Fibroblast of lung (primary cell): ENCODE results near the gene C2orf81. TPM values are rescaled to one million over a fixed set of nuclear protein-coding genes. Genes with fewer than 3 reads are reported as not detected.
"Not testable (repeated sequence)": the region's sequence is repeated elsewhere in the genome, so short reads cannot be mapped to it uniquely, and the experiment has no call there.

Source experiments
- DNase-seq, 2 donors: peaks; one replicate each; pipeline versions ENCODE4 v3.0.0 to v3.0.0-alpha.2; 2010; ENCODE audit warnings: low read depth in 2 of 2
- H2AFZ ChIP-seq: 2 replicates; pipeline ENCODE4 v1.5.1; 2012; ENCODE audit warnings: low read length, control low read depth, inconsistent platforms
- H3K27ac ChIP-seq: 2 replicates; pipeline ENCODE4 v1.5.1; 2011; ENCODE audit warnings: low read length, control low read depth; ENCODE audit not compliant: insufficient read depth
- H3K27me3 ChIP-seq: 2 replicates; pipeline ENCODE4 v1.5.1; 2011; ENCODE audit warnings: mild to moderate bottlenecking, low read length; ENCODE audit not compliant: control insufficient read depth, insufficient read depth
- H3K36me3 ChIP-seq: 2 replicates; pipeline ENCODE4 v1.5.1; 2011; ENCODE audit warnings: low read length; ENCODE audit not compliant: control insufficient read depth, insufficient read depth
- H3K4me1 ChIP-seq: 2 replicates; pipeline ENCODE4 v1.5.1; 2011; ENCODE audit warnings: low read length; ENCODE audit not compliant: control insufficient read depth, insufficient read depth; ENCODE audit errors: extremely low read depth
- H3K4me2 ChIP-seq: 2 replicates; pipeline ENCODE4 v1.5.1; 2011; ENCODE audit warnings: low read length, control low read depth; ENCODE audit not compliant: insufficient read depth; ENCODE audit errors: extremely low read depth
- H3K4me3 ChIP-seq, 4 experiments: fragments of 200-600 bp in 1 of 4; sonication (generic) in 1 of 4; replicated peaks in 1 of 4; 2 replicates each; pipeline ENCODE4 v1.5.1; 2011 to 2016; ENCODE audit warnings: low read length in 4 of 4, low read depth in 3 of 4, mild to moderate bottlenecking in 3 of 4, control low read depth in 2 of 4, inconsistent platforms in 1 of 4, mixed read lengths in 1 of 4; ENCODE audit not compliant: insufficient read depth in 1 of 4; ENCODE audit errors: control extremely low read depth in 1 of 4
- H3K79me2 ChIP-seq: 2 replicates; pipeline ENCODE4 v1.5.1; 2012; ENCODE audit warnings: mild to moderate bottlenecking, low read length, inconsistent platforms; ENCODE audit not compliant: control insufficient read depth, insufficient read depth
- H3K9ac ChIP-seq: 2 replicates; pipeline ENCODE4 v1.5.1; 2011; ENCODE audit warnings: mild to moderate bottlenecking, low read length, control low read depth; ENCODE audit not compliant: insufficient read depth
- H3K9me3 ChIP-seq: 2 replicates; pipeline ENCODE4 v1.5.1; 2012; ENCODE audit warnings: low read depth, low read length; ENCODE audit not compliant: control insufficient read depth, insufficient read depth
- H4K20me1 ChIP-seq: 2 replicates; pipeline ENCODE4 v1.5.1; 2011; ENCODE audit warnings: low read length; ENCODE audit not compliant: control insufficient read depth, insufficient read depth; ENCODE audit errors: extremely low read depth
- EZH2 ChIP-seq: IDR thresholded peaks from 2 replicates; pipeline ENCODE4 v1.5.1; 2012; ENCODE audit warnings: low read length, control low read depth, mild to moderate bottlenecking; ENCODE audit errors: missing control alignments
- polyA plus RNA-seq, 2 donors: library from polyadenylated mRNA; depleted of rRNA in 1 of 2; stranded (reverse) in 1 of 2; unstranded in 1 of 2; fragments of >200 nt; gene quantifications; 2 replicates each; pipeline ENCODE4 v1.2.1, GENCODE V29; 2011 to 2012; ENCODE audit warnings: missing spikeins in 1 of 2
- total RNA-seq: library from RNA; depleted of rRNA; stranded (reverse); fragments of >200 nt; gene quantifications from 2 replicates; pipeline ENCODE4 v1.2.1, GENCODE V29; 2014
- TF ChIP-seq, protein P1 (sequence below), 2 donors: IDR thresholded peaks in 1 of 2; conservative IDR thresholded peaks in 1 of 2; 1 replicate in 1 of 2; 2 replicates in 1 of 2; pipeline ENCODE4 v1.5.1; 2011 to 2012; ENCODE audit warnings: low read length in 2 of 2, control low read depth in 1 of 2, inconsistent platforms in 1 of 2, low read depth in 1 of 2, mild to moderate bottlenecking in 1 of 2

The C2orf81 gene
- total and polyA plus RNA-seq, 2 donors (not counting 1 experiment from before 2014, with no cell fraction given): 0.25 to 1.5 TPM

GRCh38 chr2:74459503-74460118, 38.2 kb upstream of the C2orf81 start:
- peak overlapping the region; percentile 49 for H3K4me2 ChIP-seq
- H2AFZ ChIP-seq, H3K27ac ChIP-seq, DNase-seq, H3K27me3 ChIP-seq, H3K9me3 ChIP-seq, H4K20me1 ChIP-seq, H3K9ac ChIP-seq: not testable (repeated sequence)
- H3K4me3 ChIP-seq: peak overlapping the region in 2 of 4 experiments; percentile 81 to 88
- H3K4me1 ChIP-seq: peaks cover 19% of the 10 kb centered on the region
- peaks cover 15% of the 10 kb centered on the region for H3K36me3 ChIP-seq
- H3K79me2 ChIP-seq: peaks cover 11% of the 10 kb centered on the region

- Histone ChIP-seq H3K9ac (peak overlapping the region; percentile 62), H3K9me3 (no peaks in the 10 kb centered on the region), H3K4me1 (peaks cover 19% of the 10 kb centered on the region), H3K27me3 (no peaks in the 10 kb centered on the region), H3K27ac (peak overlapping the region; percentile 73), H3K4me3 (peak overlapping the region; percentile 81 to 95 (median 90)), H3K4me2 (peak overlapping the region; percentile 96), H4K20me1 (no peaks in the 10 kb centered on the region), H2AFZ (peak overlapping the region; percentile 43), H3K36me3 (peaks cover 15% of the 10 kb centered on the region), H3K79me2 (peaks cover 6% of the 10 kb centered on the region)
- no peak for TF ChIP-seq EZH2
- TF ChIP-seq, protein P1, sequence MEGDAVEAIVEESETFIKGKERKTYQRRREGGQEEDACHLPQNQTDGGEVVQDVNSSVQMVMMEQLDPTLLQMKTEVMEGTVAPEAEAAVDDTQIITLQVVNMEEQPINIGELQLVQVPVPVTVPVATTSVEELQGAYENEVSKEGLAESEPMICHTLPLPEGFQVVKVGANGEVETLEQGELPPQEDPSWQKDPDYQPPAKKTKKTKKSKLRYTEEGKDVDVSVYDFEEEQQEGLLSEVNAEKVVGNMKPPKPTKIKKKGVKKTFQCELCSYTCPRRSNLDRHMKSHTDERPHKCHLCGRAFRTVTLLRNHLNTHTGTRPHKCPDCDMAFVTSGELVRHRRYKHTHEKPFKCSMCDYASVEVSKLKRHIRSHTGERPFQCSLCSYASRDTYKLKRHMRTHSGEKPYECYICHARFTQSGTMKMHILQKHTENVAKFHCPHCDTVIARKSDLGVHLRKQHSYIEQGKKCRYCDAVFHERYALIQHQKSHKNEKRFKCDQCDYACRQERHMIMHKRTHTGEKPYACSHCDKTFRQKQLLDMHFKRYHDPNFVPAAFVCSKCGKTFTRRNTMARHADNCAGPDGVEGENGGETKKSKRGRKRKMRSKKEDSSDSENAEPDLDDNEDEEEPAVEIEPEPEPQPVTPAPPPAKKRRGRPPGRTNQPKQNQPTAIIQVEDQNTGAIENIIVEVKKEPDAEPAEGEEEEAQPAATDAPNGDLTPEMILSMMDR (conservative IDR thresholded peaks at IDR 0.05 in 1 of 2, IDR thresholded peaks at IDR 0.05 in 1 of 2; ENCODE audit: low read depth in 1 of 2, low read length in 2 of 2): no peak
- DNase-seq: peak; percentile 18 to 25
Measured at GRCh38 chr2:74458938-74459363, 37.5 kb upstream of the C2orf81 start.

GRCh38 chr2:74458132-74458937, 36.9 kb upstream of the C2orf81 start, which contains the start of gene WBP1:
WBP1 (plus strand) TSS chr2:74458438; CDS start chr2:74458603, 165 bp downstream.
- Histone ChIP-seq H3K36me3 (peaks cover 15% of the 10 kb centered on the region), H4K20me1 (no peaks in the 10 kb centered on the region), H3K27ac (peak within 1 kb of the TSS; percentile 73), H3K27me3 (no peaks in the 10 kb centered on the region), H3K9ac (peak within 1 kb of the TSS; percentile 62), H2AFZ (peak within 1 kb of the TSS; percentile 43), H3K4me1 (peaks cover 19% of the 10 kb centered on the region), H3K4me2 (peak within 1 kb of the TSS; percentile 96), H3K4me3 (peak within 1 kb of the TSS; percentile 81 to 95 (median 90)), H3K9me3 (no peaks in the 10 kb centered on the region), H3K79me2 (peaks cover 6% of the 10 kb centered on the region)
- TF ChIP-seq, protein P1 (conservative IDR thresholded peaks at IDR 0.05 in 1 of 2, IDR thresholded peaks at IDR 0.05 in 1 of 2; ENCODE audit: low read depth in 1 of 2, low read length in 2 of 2): no peak
- TF ChIP-seq EZH2: peak; percentile 58
- peak; percentile 100 for DNase-seq
